Small intestine (tissue), 7 donors: ENCODE data around the gene DACT2. TPM values are rescaled to one million over a fixed set of nuclear protein-coding genes. Genes with fewer than 3 reads are reported as not detected.
"Not testable (repeated sequence)": the region's sequence is repeated elsewhere in the genome, so short reads cannot be mapped to it uniquely, and the experiment has no call there.

Experiments used
- DNase-seq, 2 donors: peaks; one replicate each; pipeline versions ENCODE4 v3.0.0 to v3.0.0-alpha.2; 2013
- FAIRE-seq: peaks from 2 replicates; lab custom pipeline; 2012; peaks lifted over from hg19 to GRCh38; lab: Jason Lieb, UNC
- H3K27ac ChIP-seq, 3 donors: one replicate each; pipeline ENCODE4 v1.5.1; 2013; ENCODE audit warnings: low read length in 2 of 3, mild to moderate bottlenecking in 2 of 3, control low read depth in 1 of 3, inconsistent platforms in 1 of 3, low read depth in 1 of 3, moderate library complexity in 1 of 3
- H3K27me3 ChIP-seq, 3 donors: one replicate each; pipeline ENCODE4 v1.6.1; 2013; ENCODE audit warnings: low read length in 3 of 3, inconsistent platforms in 1 of 3; ENCODE audit not compliant: control insufficient read depth in 3 of 3, insufficient read depth in 3 of 3
- H3K36me3 ChIP-seq, 3 donors: one replicate each; pipeline ENCODE4 v1.6.1; 2013; ENCODE audit warnings: low read length in 3 of 3, inconsistent platforms in 1 of 3, low read depth in 1 of 3, mild to moderate bottlenecking in 1 of 3, moderate library complexity in 1 of 3; ENCODE audit not compliant: control insufficient read depth in 3 of 3, insufficient read depth in 2 of 3
- H3K4me1 ChIP-seq, 3 donors: one replicate each; pipeline ENCODE4 v1.6.1; 2013; ENCODE audit warnings: low read length in 2 of 3, inconsistent platforms in 1 of 3, low read depth in 1 of 3, mild to moderate bottlenecking in 1 of 3, moderate library complexity in 1 of 3; ENCODE audit not compliant: control insufficient read depth in 3 of 3, insufficient read depth in 2 of 3
- H3K4me3 ChIP-seq, 3 donors: one replicate each; pipeline ENCODE4 v1.5.1; 2013; ENCODE audit warnings: low read length in 3 of 3, control low read depth in 1 of 3, inconsistent platforms in 1 of 3, low read depth in 1 of 3, mild to moderate bottlenecking in 1 of 3, moderate library complexity in 1 of 3
- H3K9me3 ChIP-seq, 2 donors: one replicate each; pipeline ENCODE4 v1.6.1; 2013; ENCODE audit warnings: low read depth in 1 of 2, low read length in 1 of 2; ENCODE audit not compliant: control insufficient read depth in 2 of 2, insufficient read depth in 1 of 2
- WGBS, 3 donors: extraction: QIAGEN DNeasy Blood & Tissue Kit; methylation state at CpG; one replicate each; pipeline ENCODE4 v1.1.7; 2013; 5-methylcytosine and 5-hydroxymethylcytosine counted together
- polyA plus RNA-seq, 4 donors: library from polyadenylated mRNA; stranded (reverse) in 3 of 4; unstranded in 1 of 4; fragments of 200-250 nt in 3 of 4; fragments of 120-200 nt in 1 of 4; gene quantifications; one replicate each; pipeline versions ENCODE4 v1.2.1 to v1.2.3, GENCODE V29; 2013
- donor health status: healthy with polysubstance abuse.
- donor health status: control.
- donor health status: control.
- donor health status: Bipolar disorder and iron deficiency.
- donor health status: healthy.

DACT2 gene
- polyA plus RNA-seq, 4 donors = 0.48 to 7.7 (median 0.54) TPM; not detected in 1

DNA sequence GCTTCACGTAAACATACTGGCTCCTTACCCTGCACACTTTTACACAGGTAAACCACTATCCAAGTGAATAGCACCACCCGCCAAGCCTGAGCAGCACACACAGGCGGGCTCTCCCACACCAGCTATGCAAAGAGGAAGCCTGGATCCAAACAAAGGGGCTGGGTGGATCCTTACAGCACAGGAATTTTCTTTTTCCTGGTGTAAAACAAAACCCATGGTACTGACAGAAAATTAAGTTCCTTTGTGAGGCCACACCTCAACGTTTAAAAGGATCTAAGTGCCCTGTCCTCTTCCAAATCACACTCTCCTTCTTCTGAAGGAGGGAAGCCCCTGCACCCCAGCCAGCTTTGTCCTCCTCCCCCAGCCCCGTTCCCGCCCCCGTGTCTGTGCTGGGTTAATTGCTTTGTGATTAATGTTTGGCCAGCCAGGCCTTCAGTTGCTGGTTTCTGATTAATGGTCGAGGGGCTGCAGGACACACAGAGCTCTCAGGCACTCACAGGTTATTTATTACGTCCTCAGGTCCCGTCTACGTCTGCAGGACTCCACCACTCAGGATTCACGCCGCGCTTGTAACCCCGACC, 6.1 kb downstream of the DACT2 start:
- FAIRE-seq = no peak

DNA sequence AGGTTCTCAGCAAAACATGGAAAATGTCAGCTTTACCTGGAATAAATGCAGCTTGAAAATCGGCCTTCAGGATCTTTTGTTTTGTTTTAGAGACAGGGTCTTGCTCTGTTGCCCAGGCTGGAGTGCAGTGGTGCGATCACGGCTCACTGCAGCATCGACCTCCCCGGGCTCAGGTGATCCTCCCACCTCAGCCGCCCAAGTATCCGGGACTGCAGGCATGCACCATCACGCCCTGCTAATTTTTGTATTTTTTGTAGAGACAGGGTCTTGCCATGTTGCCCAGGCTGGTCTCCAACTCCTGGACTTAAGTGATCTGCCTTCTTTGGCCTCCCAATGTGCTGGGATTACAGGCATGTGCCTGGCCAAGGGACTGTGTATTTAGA, 7.5 kb downstream of the DACT2 start:
- Histone ChIP-seq H3K36me3 (peaks cover 0 to 44% (median 0%) of the 10 kb centered on the region in 3 donors), H3K4me1 (peaks cover 0 to 22% (median 0%) of the 10 kb centered on the region in 3 donors)
- not testable (repeated sequence) for H3K9me3 ChIP-seq, FAIRE-seq, H3K27me3 ChIP-seq, H3K4me3 ChIP-seq, DNase-seq, H3K27ac ChIP-seq
- WGBS, 3 donors = 93 to 94% (median 94%) methylated on average over 8 of the region's 8 CpGs

More for the DNA sequence above, 6.1 kb downstream of the DACT2 start:
- peaks cover 0 to 30% (median 0%) of the 10 kb centered on the region in 3 donors for H3K36me3 ChIP-seq
- H3K9me3 ChIP-seq = no peaks in the 10 kb centered on the region
- peak in 1 of 2 donors; percentile 61 for DNase-seq
- H3K27ac ChIP-seq = peak overlapping the region in 1 of 3 donors; percentile 60
- WGBS, 3 donors = 41 to 46% (median 45%) methylated on average over 15 of the region's 15 CpGs
- H3K4me3 ChIP-seq = peak overlapping the region in 1 of 3 donors; percentile 1
- peaks cover 0 to 25% (median 0%) of the 10 kb centered on the region in 3 donors for H3K4me1 ChIP-seq
- peaks cover 0 to under 1% (median 0%) of the 10 kb centered on the region in 3 donors for H3K27me3 ChIP-seq

DNA sequence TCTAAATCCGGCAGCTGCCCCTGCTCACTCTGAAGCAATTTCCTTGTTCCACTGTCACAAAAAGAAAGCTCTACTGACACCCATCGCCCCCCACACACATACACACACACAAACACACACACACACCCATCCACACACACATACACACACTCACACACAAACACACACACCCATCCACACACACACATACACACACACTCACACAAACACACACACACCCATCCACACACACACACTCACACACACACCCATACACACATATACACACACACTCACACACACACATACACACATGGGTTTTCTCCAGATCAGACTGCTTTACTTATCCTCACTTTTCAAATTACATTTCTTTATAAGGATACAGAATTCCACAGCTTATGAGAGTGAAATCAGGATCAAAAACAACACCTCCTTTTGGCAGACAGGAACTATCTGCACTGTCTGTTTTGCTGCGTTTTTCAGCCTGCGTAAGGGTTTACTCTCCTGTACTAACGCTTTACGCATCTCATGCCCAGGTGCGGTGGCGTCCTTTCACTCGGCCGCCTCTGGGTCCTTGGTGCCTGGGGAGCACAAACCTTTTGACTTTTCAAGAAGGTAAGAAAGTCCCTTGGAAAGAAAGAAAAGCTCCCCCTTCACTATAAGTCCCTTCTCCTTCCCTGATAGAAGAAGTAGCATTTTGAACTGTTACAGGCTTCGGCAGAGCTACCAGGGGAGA, 8.0 kb downstream of the DACT2 start:
- no peak for FAIRE-seq
- Histone ChIP-seq H3K27me3 (peaks cover 0 to 1% (median 0%) of the 10 kb centered on the region in 3 donors), H3K9me3 (no peaks in the 10 kb centered on the region), H3K27ac (no peak overlapping the region), H3K4me3 (no peak overlapping the region), H3K36me3 (peaks cover 0 to 50% (median 0%) of the 10 kb centered on the region in 3 donors), H3K4me1 (peaks cover 0 to 22% (median 0%) of the 10 kb centered on the region in 3 donors)
- WGBS, 3 donors = 91 to 94% (median 91%) methylated on average over 11 of the region's 11 CpGs
- no peak for DNase-seq

DNA sequence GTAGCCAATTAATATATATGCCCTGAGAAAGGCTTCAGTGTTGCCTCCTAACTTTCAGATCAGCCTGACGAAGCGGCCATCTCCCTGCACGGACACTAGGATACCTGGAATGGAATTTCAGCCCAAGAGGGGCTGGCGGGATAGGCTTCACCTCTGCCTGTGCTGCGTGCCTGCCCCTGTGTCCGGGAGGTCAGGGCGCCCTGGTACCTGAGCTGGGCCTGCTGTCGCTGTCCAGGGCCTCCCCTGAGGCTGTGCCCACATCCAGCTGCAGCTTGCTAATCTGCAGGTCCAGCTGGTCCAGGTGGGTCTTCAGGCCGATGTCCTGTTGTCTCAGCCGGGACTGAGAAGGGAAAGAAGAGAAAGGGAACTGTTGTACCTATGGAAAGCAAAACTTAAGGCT, 8.6 kb downstream of the DACT2 start:
- 86 to 93% (median 89%) methylated on average over 10 of the region's 10 CpGs for WGBS, 3 donors
- H3K9me3 ChIP-seq = no peaks in the 10 kb centered on the region
- peaks cover 0 to 51% (median 0%) of the 10 kb centered on the region in 3 donors for H3K36me3 ChIP-seq
- no peak overlapping the region for H3K27ac ChIP-seq
- no peak for FAIRE-seq
- H3K4me3 ChIP-seq = no peak overlapping the region
- H3K4me1 ChIP-seq = peaks cover 0 to 22% (median 0%) of the 10 kb centered on the region in 3 donors
- peaks cover 0 to 1% (median 0%) of the 10 kb centered on the region in 3 donors for H3K27me3 ChIP-seq
- no peak for DNase-seq

DNA sequence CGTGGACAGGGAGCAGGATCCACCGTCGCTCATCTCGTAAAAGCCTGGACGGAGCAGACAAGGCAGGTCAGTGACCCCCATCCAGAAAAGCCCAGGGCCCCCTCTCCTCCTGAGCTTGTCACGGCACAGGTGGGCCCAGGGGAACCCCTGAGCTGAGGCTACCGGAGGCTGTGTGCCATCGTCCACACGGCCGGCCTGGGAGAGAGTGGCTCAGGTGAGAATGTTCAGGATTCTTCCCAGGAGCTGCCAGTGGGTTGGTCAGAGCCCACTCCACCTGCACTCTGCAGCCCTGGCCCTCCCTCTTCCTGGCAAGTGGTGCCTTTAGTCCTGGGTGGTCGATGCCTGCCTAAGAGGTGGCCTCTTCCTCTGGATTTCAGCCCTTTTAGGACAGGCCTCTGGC, 9.2 kb downstream of the DACT2 start:
- Histone ChIP-seq H3K27me3 (peaks cover 0 to 1% (median 0%) of the 10 kb centered on the region in 3 donors), H3K4me3 (no peak overlapping the region), H3K4me1 (peaks cover 0 to 22% (median 0%) of the 10 kb centered on the region in 3 donors), H3K36me3 (peaks cover 0 to 51% (median 0%) of the 10 kb centered on the region in 3 donors), H3K27ac (no peak overlapping the region), H3K9me3 (no peaks in the 10 kb centered on the region)
- FAIRE-seq = no peak
- 88 to 94% (median 91%) methylated on average over 10 to 11 of the region's 11 CpGs for WGBS, 3 donors
- DNase-seq = no peak

DNA sequence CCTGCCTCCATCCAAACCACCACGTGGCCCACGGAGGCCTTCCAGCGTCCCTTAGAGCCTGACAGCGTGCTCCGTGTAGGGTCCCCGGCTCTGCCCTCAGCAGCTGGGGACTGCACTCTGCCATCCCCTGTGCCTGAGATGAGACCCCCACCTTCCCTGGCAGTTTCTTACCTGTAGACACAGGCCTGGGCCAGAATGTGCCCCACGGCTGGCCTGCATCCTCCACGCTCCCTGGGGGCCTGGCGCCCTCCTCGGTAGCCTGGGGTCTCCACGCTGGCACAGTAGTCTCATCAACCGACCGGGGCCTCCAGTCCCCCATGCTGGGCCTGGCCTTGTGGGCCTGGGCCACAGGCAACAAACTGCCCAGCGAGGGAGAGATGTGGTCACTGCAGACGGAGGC, 9.6 kb downstream of the DACT2 start:
- H3K4me3 ChIP-seq = no peak overlapping the region
- H3K27me3 ChIP-seq = peaks cover 0 to 1% (median 0%) of the 10 kb centered on the region in 3 donors
- no peak overlapping the region for H3K27ac ChIP-seq
- H3K9me3 ChIP-seq = no peaks in the 10 kb centered on the region
- peaks cover 0 to 22% (median 0%) of the 10 kb centered on the region in 3 donors for H3K4me1 ChIP-seq
- no peak for DNase-seq
- no peak for FAIRE-seq
- WGBS, 3 donors = 90 to 94% (median 91%) methylated on average over 15 of the region's 15 CpGs
- peaks cover 0 to 51% (median 0%) of the 10 kb centered on the region in 3 donors for H3K36me3 ChIP-seq

DNA sequence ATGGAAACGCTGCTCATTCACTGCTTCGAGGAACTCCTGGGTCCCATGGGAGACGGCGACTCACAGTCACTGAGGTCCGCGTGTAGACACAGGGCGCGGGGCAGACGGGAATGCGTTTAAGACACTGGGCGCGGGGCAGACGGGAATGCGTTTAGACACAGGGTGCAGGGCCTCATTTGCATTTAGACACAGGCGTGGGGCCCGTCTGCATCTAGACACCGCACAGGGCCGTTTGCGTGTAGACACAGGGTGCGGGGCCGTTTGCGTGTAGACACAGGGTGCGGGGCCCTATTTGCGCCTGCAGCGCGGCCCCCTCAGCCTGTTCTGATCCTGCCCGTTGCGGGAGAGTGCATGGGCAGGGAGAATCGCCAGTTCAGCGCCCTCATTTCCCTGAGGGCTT, 10.4 kb downstream of the DACT2 start:
- Histone ChIP-seq H3K4me3 (no peak overlapping the region), H3K27ac (no peak overlapping the region), H3K9me3 (no peaks in the 10 kb centered on the region), H3K27me3 (peaks cover 0 to 1% (median 0%) of the 10 kb centered on the region in 3 donors), H3K36me3 (peaks cover 0 to 48% (median 0%) of the 10 kb centered on the region in 3 donors), H3K4me1 (peaks cover 0 to 15% (median 0%) of the 10 kb centered on the region in 3 donors)
- no peak for DNase-seq
- FAIRE-seq = no peak
- WGBS, 3 donors = 92 to 95% (median 93%) methylated on average over 30 of the region's 30 CpGs

DNA sequence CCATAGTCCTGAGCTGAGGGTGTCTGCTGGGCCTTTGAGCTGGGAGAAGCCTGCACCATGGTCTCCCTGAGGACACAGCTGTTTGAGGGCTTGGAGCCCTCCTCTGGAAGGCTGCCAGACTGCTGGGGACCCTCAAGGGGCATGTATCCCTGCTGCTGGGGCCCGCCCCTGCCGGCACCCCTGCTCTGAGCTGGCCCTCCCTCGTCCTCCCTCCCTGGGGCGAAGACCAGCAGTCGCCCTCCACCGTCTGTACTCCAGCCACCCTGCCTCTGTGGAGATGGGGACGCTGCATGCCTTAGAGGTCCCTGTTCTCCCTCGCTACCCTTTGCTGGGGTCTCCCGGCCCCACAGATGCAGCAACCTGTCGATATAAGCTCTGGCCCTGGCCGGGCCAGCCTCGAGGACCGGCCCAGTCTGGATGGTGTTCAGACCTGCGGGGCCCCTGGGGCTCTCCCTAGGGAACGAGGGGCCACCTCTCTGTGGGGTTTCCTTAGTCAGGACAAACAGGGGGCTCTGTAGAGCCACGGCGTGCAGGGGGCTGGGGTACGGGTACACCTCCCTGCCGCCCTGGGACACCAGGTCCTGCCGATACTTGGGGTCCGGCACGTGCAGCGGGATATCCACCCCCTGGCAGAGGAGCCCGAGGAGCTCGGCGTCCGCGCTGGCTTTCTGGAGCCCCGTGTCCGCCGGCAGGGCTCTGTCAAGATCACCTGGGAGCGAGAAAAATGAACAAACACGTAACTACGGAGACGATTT, 11.0 kb downstream of the DACT2 start:
- Histone ChIP-seq H3K4me3 (no peak overlapping the region), H3K4me1 (peaks cover 0 to 9% (median 0%) of the 10 kb centered on the region in 3 donors), H3K27me3 (peaks cover 0 to 1% (median 0%) of the 10 kb centered on the region in 3 donors), H3K27ac (no peak overlapping the region), H3K9me3 (no peaks in the 10 kb centered on the region), H3K36me3 (peaks cover 0 to 48% (median 0%) of the 10 kb centered on the region in 3 donors)
- FAIRE-seq = no peak
- no peak for DNase-seq
- WGBS, 3 donors = 93 to 95% (median 94%) methylated on average over 35 of the region's 35 CpGs
